Large intestine (tissue), 3 donors: ENCODE measurements around the gene GABBR1. TPM values are rescaled to one million over a fixed set of nuclear protein-coding genes. Genes with fewer than 3 reads are reported as not detected.
"Not testable (repeated sequence)": the region's sequence is repeated elsewhere in the genome, so short reads cannot be mapped to it uniquely, and the experiment has no call there.

Experiments
- DNase-seq, 2 donors: peaks; one replicate each; pipeline versions ENCODE4 v3.0.0 to v3.0.0-alpha.2; 2013
- H3K27ac ChIP-seq: one replicate; pipeline ENCODE4 v1.5.1; 2013; ENCODE audit warnings: low read length
- H3K27me3 ChIP-seq: 2 replicates; pipeline ENCODE4 v1.6.1; 2013; ENCODE audit warnings: low read length; ENCODE audit not compliant: control insufficient read depth, insufficient read depth
- H3K36me3 ChIP-seq: 2 replicates; pipeline ENCODE4 v1.6.1; 2013; ENCODE audit warnings: low read length; ENCODE audit not compliant: control insufficient read depth, insufficient read depth
- H3K4me1 ChIP-seq: one replicate; pipeline ENCODE4 v1.6.1; 2013; ENCODE audit warnings: low read length; ENCODE audit not compliant: control insufficient read depth, insufficient read depth
- H3K4me3 ChIP-seq: one replicate; pipeline ENCODE4 v1.5.1; 2013; ENCODE audit warnings: low read length
- H3K9me3 ChIP-seq: one replicate; pipeline ENCODE4 v1.6.1; 2013; ENCODE audit warnings: mild to moderate bottlenecking, low read depth, low read length, moderate library complexity; ENCODE audit not compliant: control insufficient read depth
- WGBS: methylation state at CpG from one replicate; pipeline ENCODE4 v1.1.5; 2013; ENCODE audit warnings: low lambda C conversion rate; ENCODE audit not compliant: insufficient coverage; 5-methylcytosine and 5-hydroxymethylcytosine counted together
- polyA plus RNA-seq: library from polyadenylated mRNA; unstranded; fragments of 120-200 nt; gene quantifications from one replicate; pipeline ENCODE4 v1.2.1, GENCODE V29; 2013

GABBR1 gene
- polyA plus RNA-seq, 1 donor = 35.9 TPM

GRCh38 chr6:29673161-29673560 is 40.2 kb upstream of the GABBR1 start:
- H3K4me1 ChIP-seq = no peaks in the 10 kb centered on the region
- H3K4me3 ChIP-seq = no peak overlapping the region
- no peaks in the 10 kb centered on the region for H3K9me3 ChIP-seq
- no CpG with 5 or more reads among the region's 12 CpGs for WGBS
- no peak overlapping the region for H3K27ac ChIP-seq
- peaks cover 5% of the 10 kb centered on the region for H3K27me3 ChIP-seq
- no peak for DNase-seq
- H3K36me3 ChIP-seq = no peaks in the 10 kb centered on the region

DNA sequence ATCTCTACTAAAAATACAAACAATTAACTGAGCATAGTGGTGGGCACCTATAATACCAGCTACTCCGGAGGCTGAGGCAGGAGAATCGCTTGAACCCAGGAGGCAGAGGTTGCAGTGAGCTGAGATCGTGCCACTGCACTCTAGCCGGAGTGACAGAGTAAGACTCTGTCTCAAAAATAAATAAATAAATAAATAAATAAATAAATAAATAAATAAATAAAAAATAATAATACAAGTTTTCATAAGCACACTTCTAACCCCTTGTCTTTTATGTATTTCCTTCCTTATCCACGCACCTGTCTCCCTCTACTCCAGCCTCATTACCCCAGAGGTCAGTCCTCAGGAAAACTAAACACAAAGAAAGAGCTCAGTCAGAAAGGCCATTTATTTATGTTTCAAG is 39.1 kb upstream of the GABBR1 start:
- not testable (repeated sequence) for H3K9me3 ChIP-seq, DNase-seq, H3K4me1 ChIP-seq, H3K36me3 ChIP-seq, H3K4me3 ChIP-seq, H3K27ac ChIP-seq
- H3K27me3 ChIP-seq = peaks cover 11% of the 10 kb centered on the region
- 80% methylated on average over 1 of the region's 5 CpGs for WGBS

GRCh38 chr6:29671026-29671425 is 38.0 kb upstream of the GABBR1 start:
- peaks cover 14% of the 10 kb centered on the region for H3K27me3 ChIP-seq
- WGBS = no CpG with 5 or more reads among the region's 1 CpG
- no peaks in the 10 kb centered on the region for H3K36me3 ChIP-seq
- H3K4me1 ChIP-seq = no peaks in the 10 kb centered on the region
- DNase-seq = no peak
- no peak overlapping the region for H3K27ac ChIP-seq
- H3K9me3 ChIP-seq = no peaks in the 10 kb centered on the region
- H3K4me3 ChIP-seq = no peak overlapping the region

DNA sequence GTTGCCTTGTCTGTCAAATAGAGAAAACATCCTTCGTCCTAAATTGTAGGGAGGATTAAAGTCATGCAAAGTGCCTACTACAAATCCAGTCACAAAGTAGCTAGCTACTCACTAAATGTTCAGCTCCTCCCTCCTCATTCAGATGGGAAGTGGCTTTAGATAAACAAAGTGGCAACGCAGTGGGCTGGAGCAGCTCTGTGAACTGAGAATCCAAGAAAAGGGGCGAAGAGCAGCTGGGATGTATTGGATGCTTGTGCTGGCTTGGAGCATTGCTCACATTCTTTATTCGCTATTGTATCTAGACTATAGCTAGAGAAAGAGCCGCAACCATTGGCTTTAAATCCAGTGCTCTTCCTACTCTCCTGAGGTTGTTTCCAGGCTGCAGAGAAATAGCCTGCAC is 34.2 kb upstream of the GABBR1 start:
- WGBS = no CpG with 5 or more reads among the region's 5 CpGs
- no peaks in the 10 kb centered on the region for H3K9me3 ChIP-seq
- DNase-seq = no peak
- H3K27me3 ChIP-seq = peaks cover 20% of the 10 kb centered on the region
- H3K4me1 ChIP-seq = no peaks in the 10 kb centered on the region
- H3K27ac ChIP-seq = no peak overlapping the region
- no peaks in the 10 kb centered on the region for H3K36me3 ChIP-seq
- no peak overlapping the region for H3K4me3 ChIP-seq

- H3K4me1 ChIP-seq = no peaks in the 10 kb centered on the region
- no peak overlapping the region for H3K27ac ChIP-seq
- H3K27me3 ChIP-seq = peaks cover 20% of the 10 kb centered on the region
- no peak for DNase-seq
- H3K9me3 ChIP-seq = no peaks in the 10 kb centered on the region
- WGBS = no CpG with 5 or more reads among the region's 1 CpG
- H3K36me3 ChIP-seq = no peaks in the 10 kb centered on the region
- H3K4me3 ChIP-seq = no peak overlapping the region
These were observed 33.8 kb upstream of the GABBR1 start for GRCh38 chr6:29666826-29667130.

GRCh38 chr6:29665942-29666825 is 33.2 kb upstream of the GABBR1 start:
- Histone ChIP-seq H3K4me3 (no peak overlapping the region), H3K9me3 (no peaks in the 10 kb centered on the region), H3K36me3 (no peaks in the 10 kb centered on the region), H3K27me3 (peaks cover 26% of the 10 kb centered on the region), H3K27ac (no peak overlapping the region), H3K4me1 (no peaks in the 10 kb centered on the region)
- 100% methylated on average over 1 of the region's 8 CpGs for WGBS
- DNase-seq = no peak

DNA sequence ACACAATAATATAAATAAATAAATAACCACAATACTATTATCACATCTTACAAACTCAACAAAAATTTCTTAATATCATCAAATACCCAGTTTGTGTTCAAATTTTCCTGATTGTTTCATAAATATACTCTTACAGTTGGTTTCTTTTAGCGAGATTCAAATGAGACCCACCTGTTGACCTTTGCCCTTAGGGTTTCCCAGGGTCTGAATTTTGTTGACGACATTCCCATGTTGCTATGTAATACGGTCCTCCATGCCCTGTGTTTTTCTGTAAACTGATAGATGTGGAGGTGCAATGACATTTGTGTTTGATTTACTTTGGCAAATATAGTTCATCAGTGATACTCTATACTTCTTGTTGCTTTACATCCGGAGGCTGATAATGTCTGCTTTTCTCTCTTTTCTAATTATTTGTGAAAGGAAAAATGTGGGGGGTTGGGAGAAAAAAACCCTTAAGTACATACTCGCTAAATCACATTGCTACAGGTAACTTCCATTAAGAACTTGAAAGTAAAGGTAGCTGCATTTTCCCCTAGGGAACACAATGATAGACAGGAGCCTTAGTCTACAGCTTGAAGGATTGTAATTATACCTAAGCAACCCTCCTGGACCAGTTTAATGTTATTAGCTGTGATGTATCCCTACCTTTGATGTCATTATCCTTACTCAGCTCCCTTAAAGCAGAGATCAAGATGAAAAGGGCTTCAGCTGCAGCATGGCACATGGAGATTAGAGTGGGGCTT is 30.5 kb upstream of the GABBR1 start:
- Histone ChIP-seq H3K36me3 (no peaks in the 10 kb centered on the region), H3K4me1 (no peaks in the 10 kb centered on the region), H3K27ac (no peak overlapping the region), H3K9me3 (no peaks in the 10 kb centered on the region), H3K27me3 (peaks cover 28% of the 10 kb centered on the region), H3K4me3 (no peak overlapping the region)
- DNase-seq = no peak
- no CpG with 5 or more reads among the region's 5 CpGs for WGBS

DNA sequence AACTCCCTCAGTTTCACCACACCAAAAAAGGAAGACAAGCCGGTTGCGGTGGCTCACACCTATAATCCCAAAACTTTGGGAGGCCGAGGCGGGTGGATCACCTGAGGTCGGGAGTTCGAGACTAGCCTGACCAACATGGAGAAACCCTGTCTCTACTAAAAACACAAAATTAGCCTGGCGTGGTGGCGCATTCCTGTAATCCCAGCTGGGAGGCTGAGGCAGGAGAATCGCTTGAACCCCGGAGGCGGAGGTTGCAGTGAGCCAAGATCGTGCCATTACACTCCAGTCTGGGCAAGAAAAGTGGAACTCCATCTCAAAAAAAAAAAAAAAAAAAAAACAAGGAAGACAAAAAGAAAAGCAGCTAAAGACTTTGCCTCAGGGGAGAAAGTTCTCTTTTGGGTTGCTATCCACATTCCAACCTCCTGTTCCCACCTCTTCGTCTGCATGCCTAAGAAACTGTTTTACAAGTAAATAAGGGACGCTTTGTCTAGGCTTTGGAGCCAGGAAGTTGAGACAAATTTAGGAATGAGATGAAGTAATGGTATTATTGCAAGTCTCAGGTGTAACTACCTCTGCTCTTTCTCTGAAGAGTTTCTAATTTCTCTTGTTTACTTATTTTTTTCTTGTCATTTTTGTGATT is 28.6 kb upstream of the GABBR1 start:
- H3K4me1 ChIP-seq, DNase-seq, H3K4me3 ChIP-seq, H3K9me3 ChIP-seq, H3K36me3 ChIP-seq, H3K27ac ChIP-seq: not testable (repeated sequence)
- no CpG with 5 or more reads among the region's 14 CpGs for WGBS
- H3K27me3 ChIP-seq = peaks cover 30% of the 10 kb centered on the region

- H3K4me1 ChIP-seq = no peaks in the 10 kb centered on the region
- H3K36me3 ChIP-seq = no peaks in the 10 kb centered on the region
- H3K9me3 ChIP-seq = no peaks in the 10 kb centered on the region
- no peak overlapping the region for H3K4me3 ChIP-seq
- no peak overlapping the region for H3K27ac ChIP-seq
- WGBS = no CpG with 5 or more reads among the region's 3 CpGs
- peaks cover 28% of the 10 kb centered on the region for H3K27me3 ChIP-seq
- no peak for DNase-seq
These were observed 28.1 kb upstream of the GABBR1 start for GRCh38 chr6:29661071-29661470.

DNA sequence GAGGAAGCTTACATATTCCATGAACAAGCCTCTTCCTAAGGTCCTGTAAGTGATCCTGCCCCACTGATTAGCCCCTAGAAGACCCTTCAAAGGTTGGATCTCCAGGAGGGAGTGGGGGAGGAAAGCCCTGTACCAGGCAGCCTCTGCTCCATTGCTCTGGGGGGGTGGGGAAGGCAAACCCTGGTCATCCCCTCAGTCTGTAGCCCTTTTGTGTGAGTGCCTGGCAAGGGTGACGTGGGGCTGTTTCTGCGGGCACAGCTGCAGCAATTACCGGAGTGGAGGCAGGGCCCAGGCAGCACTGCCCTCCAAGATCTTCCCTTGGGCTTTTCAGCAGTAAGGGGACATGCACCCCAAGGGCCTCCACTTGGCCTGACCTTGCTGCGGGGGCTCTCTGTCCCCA is 23.8 kb upstream of the GABBR1 start, which contains the start of gene MOG:
Gene MOG, plus strand, starts transcription at position 295 of the 400 bp plus-strand sequence. CDS start 118 bp downstream, outside the sequence.
- Histone ChIP-seq H3K27ac (no peak within 1 kb of the TSS), H3K27me3 (peaks cover 31% of the 10 kb centered on the region), H3K4me1 (no peaks in the 10 kb centered on the region), H3K4me3 (no peak within 1 kb of the TSS), H3K36me3 (no peaks in the 10 kb centered on the region), H3K9me3 (no peaks in the 10 kb centered on the region)
- no peak for DNase-seq
- WGBS = no CpG with 5 or more reads among the region's 4 CpGs
